Measurements from ENCODE around the gene TMEM234. TPM values are rescaled to one million over a fixed set of nuclear protein-coding genes. Genes with fewer than 3 reads are reported as not detected.
A peak's percentile ranks its signal among the peaks of the same experiment; 100 is the strongest.

TMEM234 gene
- total and polyA plus RNA-seq, 8 donors: 11.6 to 169 (median 19.6) TPM

DNA sequence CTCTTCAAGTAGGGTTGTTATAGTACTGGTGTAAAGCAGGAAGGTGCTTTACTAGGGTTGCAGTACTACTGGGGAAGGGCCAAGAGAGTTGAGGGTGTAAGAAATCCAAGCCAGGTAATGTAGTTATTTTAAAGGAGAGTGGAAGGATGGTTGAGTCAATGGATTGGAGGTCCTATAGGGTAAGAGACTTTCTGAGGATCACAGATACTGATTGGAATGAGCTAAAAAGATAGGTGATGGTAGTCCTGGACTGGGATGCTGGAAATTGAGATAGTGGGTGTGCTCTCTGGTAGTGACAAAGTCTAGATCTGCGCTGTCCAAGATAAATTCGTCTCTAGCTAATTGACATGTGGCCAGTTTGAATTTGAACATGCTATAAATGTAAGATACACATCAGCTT, 35.7 kb downstream of the TMEM234 start:
- H3K4me3 ChIP-seq: no peak overlapping the region
- H3K36me3 ChIP-seq: peaks cover 61 to 98% (median 96%) of the 10 kb centered on the region in 4 donors
- 81 to 89% (median 87%) methylated on average over 2 of the region's 2 CpGs for WGBS, 5 donors
- no peak for DNase-seq
- TF ChIP-seq CTCF (IDR thresholded peaks at IDR 0.05) (no peak), POLR2A (IDR thresholded peaks at IDR 0.05) (no peak)
- H3K27me3 ChIP-seq: no peaks in the 10 kb centered on the region
- intact Hi-C loops (cut with DNase I; ENCODE audit: low total_unique reads): no loop called here
- no peaks in the 10 kb centered on the region for H3K9me3 ChIP-seq
- H3K27ac ChIP-seq: no peak overlapping the region
- H3K4me1 ChIP-seq: peaks cover 9 to 59% (median 33%) of the 10 kb centered on the region in 4 donors

- Histone ChIP-seq H3K4me3 (no peak overlapping the region), H3K9me3 (no peaks in the 10 kb centered on the region), H3K36me3 (peaks cover 57 to 98% (median 96%) of the 10 kb centered on the region in 4 donors), H3K27ac (no peak overlapping the region), H3K4me1 (peaks cover 13 to 63% (median 37%) of the 10 kb centered on the region in 4 donors), H3K27me3 (no peaks in the 10 kb centered on the region)
- intact Hi-C loops (cut with DNase I; ENCODE audit: low total_unique reads): no loop called here
- TF ChIP-seq CTCF (IDR thresholded peaks at IDR 0.05) (no peak), POLR2AphosphoS5 (IDR thresholded peaks at IDR 0.05) (no peak), POLR2A (IDR thresholded peaks at IDR 0.05) (no peak), EP300 (IDR thresholded peaks at IDR 0.05) (no peak)
- WGBS, 5 donors: 86 to 95% (median 90%) methylated on average over 2 of the region's 2 CpGs
- DNase-seq: no peak
Observed at GRCh38 chr1:32186077-32186476, 36.1 kb downstream of the TMEM234 start.

DNA sequence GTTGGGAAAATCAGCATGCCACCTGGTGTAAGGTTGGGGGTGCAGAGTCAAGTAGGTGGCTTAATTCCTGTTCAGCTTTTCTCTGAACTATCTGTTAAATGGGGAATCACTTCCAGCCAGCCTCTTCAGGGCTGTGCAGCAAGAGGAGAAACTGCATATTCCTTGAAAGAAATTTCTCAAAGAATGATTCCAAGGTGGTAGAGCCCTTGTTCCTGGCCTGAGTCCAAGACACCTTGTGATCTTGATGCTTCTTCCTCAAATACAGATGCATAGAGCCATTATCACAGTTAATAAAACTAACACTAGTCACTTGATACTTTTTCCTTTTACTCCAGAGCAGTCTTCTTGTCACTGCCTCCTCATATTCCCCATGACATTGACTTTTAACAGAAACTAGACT, 37.5 kb downstream of the TMEM234 start:
- H3K36me3 ChIP-seq: peaks cover 43 to 84% (median 82%) of the 10 kb centered on the region in 4 donors
- TF ChIP-seq EP300 (IDR thresholded peaks at IDR 0.05): no peak
- TF ChIP-seq CTCF (IDR thresholded peaks at IDR 0.05): no peak
- TF ChIP-seq POLR2AphosphoS5 (IDR thresholded peaks at IDR 0.05): no peak
- TF ChIP-seq POLR2A (IDR thresholded peaks at IDR 0.05): no peak
- H3K27me3 ChIP-seq: no peaks in the 10 kb centered on the region
- DNase-seq: no peak
- no peak overlapping the region for H3K4me3 ChIP-seq
- no peaks in the 10 kb centered on the region for H3K9me3 ChIP-seq
- H3K4me1 ChIP-seq: peaks cover 20 to 70% (median 47%) of the 10 kb centered on the region in 4 donors
- H3K27ac ChIP-seq: no peak overlapping the region
- intact Hi-C loops (cut with DNase I; ENCODE audit: low total_unique reads): no loop called here

GRCh38 chr1:32182060-32182459, 40.1 kb downstream of the TMEM234 start:
- peak overlapping the region in 3 of 5 donors; percentile 5 to 97 (median 44) for H3K27ac ChIP-seq
- peaks cover 30 to 78% (median 54%) of the 10 kb centered on the region in 4 donors for H3K4me1 ChIP-seq
- H3K36me3 ChIP-seq: peaks cover 18 to 58% (median 56%) of the 10 kb centered on the region in 4 donors
- H3K9me3 ChIP-seq: no peaks in the 10 kb centered on the region
- intact Hi-C loops (cut with DNase I; ENCODE audit: low total_unique reads): no loop called here
- no peak for DNase-seq
- peak overlapping the region in 2 of 4 donors; percentile 64 to 78 for H3K4me3 ChIP-seq
- TF ChIP-seq CTCF (IDR thresholded peaks at IDR 0.05) (no peak), EP300 (IDR thresholded peaks at IDR 0.05) (no peak), POLR2AphosphoS5 (IDR thresholded peaks at IDR 0.05) (no peak), POLR2A (IDR thresholded peaks at IDR 0.05) (no peak)
- H3K27me3 ChIP-seq: no peaks in the 10 kb centered on the region
- WGBS, 5 donors: 79 to 91% (median 89%) methylated on average over 6 of the region's 6 CpGs
